Sigmoid colon (tissue), 4 donors: ENCODE results near the gene CYP4F3.

Source experiments
- CTCF ChIP-seq, 4 experiments: fragments of 450-650 bp in 3 of 4; fragments of 200-600 bp in 1 of 4; IDR thresholded peaks; one replicate each; pipeline ENCODE4 v1.5.1; 2016 to 2019; ENCODE audit warnings: antibody characterized with exemption in 4 of 4, mild to moderate bottlenecking in 3 of 4, moderate library complexity in 2 of 4
- EP300 ChIP-seq, 4 donors: sonication (generic); formaldehyde crosslinking; IDR thresholded peaks; one replicate each; pipeline ENCODE4 v1.6.1; 2017; ENCODE audit warnings: antibody characterized with exemption in 4 of 4

DNA sequence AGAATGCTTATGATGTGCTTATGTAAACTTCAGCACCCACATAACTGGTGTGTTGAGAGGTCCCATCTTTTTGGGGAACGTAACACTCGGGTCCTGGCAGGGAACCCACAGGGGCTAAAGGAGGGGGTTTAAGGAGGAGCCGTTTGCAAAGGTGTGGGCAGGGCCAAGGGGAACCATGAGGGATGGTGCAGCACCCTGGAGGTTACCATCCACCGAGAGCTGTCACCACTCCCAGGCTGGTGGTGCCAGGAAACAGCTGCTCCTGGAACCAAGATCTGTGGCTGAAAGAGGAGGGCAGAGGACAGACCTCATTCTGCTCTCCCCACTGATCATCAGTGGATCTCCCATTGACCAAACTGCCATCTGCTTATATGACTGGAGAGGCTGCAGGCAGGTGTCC, 48.9 kb upstream of the CYP4F3 start:
- no peak for TF ChIP-seq CTCF (IDR thresholded peaks at IDR 0.05)
- no peak for TF ChIP-seq EP300 (IDR thresholded peaks at IDR 0.05)
